GM19035 (cell line): ENCODE results near the gene TRIM68.

Source experiments
- ATAC-seq: cut with Tn5 transposase; IDR thresholded peaks from one replicate; pipeline ENCODE4 v1.9.1; 2021; ENCODE audit not compliant: unreplicated experiment

Gene TRIM68

GRCh38 chr11:4606231-4607015 is 1.6 kb downstream of the TRIM68 start:
- ATAC-seq = no peak

GRCh38 chr11:4605057-4605456 is 3.0 kb downstream of the TRIM68 start:
- no peak for ATAC-seq

GRCh38 chr11:4593739-4594138 is 14.3 kb downstream of the TRIM68 start, which contains the start of gene OR52I1:
Gene OR52I1, plus strand, starts transcription at chr11:4594039. Its CDS starts 0 bp downstream, at chr11:4594039.
- no peak for ATAC-seq

- no peak for ATAC-seq
These were observed 19.0 kb downstream of the TRIM68 start for GRCh38 chr11:4589017-4589416.

- no peak for ATAC-seq
These were observed 26.6 kb downstream of the TRIM68 start, which contains the start of gene OR52I2 for GRCh38 chr11:4581443-4581842. Gene OR52I2, plus strand, starts transcription at chr11:4581743.

- no peak for ATAC-seq
These were observed 27.9 kb downstream of the TRIM68 start for GRCh38 chr11:4580124-4580523.

- ATAC-seq = no peak
These were observed 29.4 kb downstream of the TRIM68 start for GRCh38 chr11:4578624-4579023.

GRCh38 chr11:4577761-4578160 is 30.3 kb downstream of the TRIM68 start:
- ATAC-seq = no peak

- ATAC-seq = no peak
These were observed 31.2 kb downstream of the TRIM68 start for GRCh38 chr11:4576880-4577279.

GRCh38 chr11:4569075-4569474 is 39.0 kb downstream of the TRIM68 start:
- ATAC-seq = no peak

- no peak for ATAC-seq
These were observed 42.7 kb downstream of the TRIM68 start for GRCh38 chr11:4565371-4565770.

- ATAC-seq = no peak
These were observed 47.6 kb downstream of the TRIM68 start for GRCh38 chr11:4560467-4560866.

GRCh38 chr11:4559527-4560440 is 48.2 kb downstream of the TRIM68 start:
- no peak for ATAC-seq

GRCh38 chr11:4551346-4551979 is 56.6 kb downstream of the TRIM68 start:
- no peak for ATAC-seq
